HG02798 (cell line): ENCODE results near the gene RNF144A.

Source experiments
- ATAC-seq: cut with Tn5 transposase; IDR thresholded peaks from one replicate; pipeline ENCODE4 v1.9.1; 2021; ENCODE audit warnings: mild to moderate bottlenecking; ENCODE audit not compliant: unreplicated experiment, poor library complexity

RNF144A gene

GRCh38 chr2:7061450-7061789, 144.2 kb downstream of the RNF144A start:
- ATAC-seq: no peak

GRCh38 chr2:7061921-7062320, 144.7 kb downstream of the RNF144A start:
- no peak for ATAC-seq

- no peak for ATAC-seq
Observed at GRCh38 chr2:7063789-7064188, 146.6 kb downstream of the RNF144A start.

- no peak for ATAC-seq
Observed at GRCh38 chr2:7068457-7068856, 151.2 kb downstream of the RNF144A start.

- no peak for ATAC-seq
Observed at GRCh38 chr2:7070483-7070882, 153.3 kb downstream of the RNF144A start.

GRCh38 chr2:7071154-7071553, 153.9 kb downstream of the RNF144A start:
- no peak for ATAC-seq

GRCh38 chr2:7071916-7072556, 154.8 kb downstream of the RNF144A start:
- no peak for ATAC-seq

- no peak for ATAC-seq
Observed at GRCh38 chr2:7073901-7074300, 156.7 kb downstream of the RNF144A start.

- no peak for ATAC-seq
Observed at GRCh38 chr2:7075834-7076233, 158.6 kb downstream of the RNF144A start.

GRCh38 chr2:7077660-7078267, 160.6 kb downstream of the RNF144A start:
- ATAC-seq: no peak

- peak; percentile 70 for ATAC-seq
Observed at GRCh38 chr2:7083580-7084509, 166.6 kb downstream of the RNF144A start.

GRCh38 chr2:7084601-7085000, 167.4 kb downstream of the RNF144A start:
- no peak for ATAC-seq

- no peak for ATAC-seq
Observed at GRCh38 chr2:7089284-7089683, 172.1 kb downstream of the RNF144A start.

- no peak for ATAC-seq
Observed at GRCh38 chr2:7089898-7090510, 172.8 kb downstream of the RNF144A start.

GRCh38 chr2:7093376-7093775, 176.2 kb downstream of the RNF144A start:
- no peak for ATAC-seq
